SH-SY5Y (cell line): Measurements from ENCODE around the gene NUDT3.

ENCODE experiments used
- GATA2 ChIP-seq: IDR thresholded peaks from 2 replicates; pipeline ENCODE4 v1.6.1; 2011; ENCODE audit warnings: mild to moderate bottlenecking, low read depth, low read length
- GATA3 ChIP-seq: IDR thresholded peaks from 2 replicates; pipeline ENCODE4 v1.6.1; 2011; ENCODE audit warnings: low read depth, mild to moderate bottlenecking, low read length, moderate library complexity

The NUDT3 gene

DNA sequence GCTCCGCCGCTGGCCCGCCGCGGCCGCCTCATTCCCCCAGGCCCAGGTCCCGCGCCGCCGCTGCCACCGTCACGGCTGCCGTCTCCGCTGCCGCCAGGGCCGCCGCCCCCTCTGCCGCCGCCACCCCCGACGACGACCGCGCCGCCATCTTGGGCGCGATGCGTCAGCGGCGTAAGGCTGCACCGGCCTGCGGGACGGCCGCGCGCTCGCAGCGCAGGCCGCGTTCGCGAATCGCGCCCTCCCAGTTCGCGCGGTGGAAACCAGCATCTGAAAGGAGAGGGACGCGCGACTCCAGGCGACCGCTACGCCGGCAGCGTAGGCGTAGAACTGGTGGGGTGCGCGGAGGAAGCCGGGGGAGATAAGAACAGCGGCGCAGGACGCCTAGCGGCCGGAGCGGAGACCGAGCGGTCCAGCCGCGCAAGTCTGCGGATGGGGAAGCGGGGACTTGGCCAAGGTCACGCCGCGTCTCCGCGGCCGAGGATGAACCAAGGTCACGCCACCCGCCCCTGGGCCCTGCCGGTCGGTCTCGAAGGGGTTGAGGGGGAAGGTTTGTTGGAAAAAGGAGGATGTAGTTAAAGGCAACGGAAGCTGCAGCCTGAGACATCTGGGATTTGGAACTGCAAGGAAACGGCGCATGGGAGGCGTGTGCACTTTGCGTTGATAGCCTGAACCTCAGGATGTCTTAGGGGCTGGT, at the start of gene NUDT3:
NUDT3 (minus strand) TSS at position 173 of the 694 bp plus-strand sequence. CDS start 307 bp downstream, outside the sequence.
- peak; percentile 94 for TF ChIP-seq GATA2
- TF ChIP-seq GATA3 = no peak

DNA sequence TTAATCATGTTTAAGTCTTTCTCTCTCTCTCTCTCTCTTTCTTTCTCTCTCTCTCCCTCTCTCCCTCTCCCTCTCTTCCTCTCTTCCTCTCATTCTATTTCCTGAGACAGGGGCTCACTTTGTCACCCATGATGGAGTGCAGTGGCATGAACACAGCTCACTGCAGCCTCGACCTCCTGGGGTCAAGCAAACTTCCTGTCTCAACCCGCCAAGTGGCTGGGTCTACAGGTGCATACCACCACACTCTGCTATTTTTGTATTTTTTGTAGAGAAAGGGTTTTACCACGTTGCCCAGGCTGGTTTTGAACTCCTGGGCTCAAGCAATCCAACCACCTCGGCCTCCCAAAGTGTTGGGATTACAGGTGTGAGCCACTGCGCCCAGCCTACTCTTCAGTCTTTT, 49.1 kb upstream of the NUDT3 start:
- TF ChIP-seq GATA3 = no peak
- TF ChIP-seq GATA2 = no peak

DNA sequence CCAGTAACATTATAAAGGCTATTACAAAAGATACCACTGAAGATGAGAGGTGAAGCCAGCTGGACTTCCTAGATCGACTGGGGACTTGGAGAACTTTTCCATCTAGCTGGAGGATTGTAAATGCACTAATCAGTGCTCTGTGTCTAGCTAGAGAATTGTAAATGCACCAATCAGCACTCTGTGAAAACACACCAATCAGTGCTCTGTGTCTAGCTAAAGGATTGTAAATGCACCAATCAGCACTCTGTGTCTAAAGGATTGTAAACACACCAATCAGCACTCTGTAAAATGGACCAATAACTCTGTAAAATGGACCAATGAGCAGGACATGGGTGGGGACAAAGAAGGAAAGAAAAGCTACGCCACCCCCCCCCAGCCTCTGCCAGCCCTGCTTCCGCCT, 47.0 kb upstream of the NUDT3 start:
- no peak for TF ChIP-seq GATA3
- TF ChIP-seq GATA2 = no peak

DNA sequence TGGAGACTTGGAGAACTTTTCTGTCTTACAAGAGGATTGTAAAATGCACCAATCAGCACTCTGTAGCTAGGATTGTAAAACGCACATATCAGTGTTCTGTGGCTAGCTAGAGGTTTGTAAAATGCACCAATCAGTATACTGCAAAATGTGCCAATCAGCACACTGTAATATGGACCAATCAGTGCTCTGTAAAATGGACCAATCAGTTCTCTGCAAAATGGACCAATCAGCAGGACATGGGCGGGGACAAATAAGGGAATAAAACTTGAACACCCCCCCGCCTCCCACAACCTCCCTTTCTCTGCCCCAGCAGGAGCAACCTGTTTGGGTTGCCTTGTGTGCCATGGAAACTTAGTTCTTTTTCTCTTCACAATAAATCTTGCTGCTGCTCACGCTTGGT, 46.2 kb upstream of the NUDT3 start:
- TF ChIP-seq GATA2 = no peak
- TF ChIP-seq GATA3 = no peak

DNA sequence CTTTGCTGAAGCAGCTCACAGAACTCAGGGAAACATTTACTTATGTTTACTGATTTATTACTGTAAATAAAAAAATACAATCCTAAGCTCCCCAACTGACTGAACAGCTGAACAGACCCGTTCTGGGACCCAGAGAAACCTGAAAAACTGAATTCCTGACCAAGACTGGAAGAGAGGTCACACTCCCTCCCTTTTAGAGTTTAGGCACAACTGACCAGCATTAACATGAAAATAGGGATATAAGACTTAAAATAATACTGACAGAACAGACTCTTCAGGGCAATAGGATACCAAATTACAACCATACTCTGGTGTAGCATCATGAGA, 45.1 kb upstream of the NUDT3 start:
- TF ChIP-seq GATA2 (no peak), GATA3 (no peak)

DNA sequence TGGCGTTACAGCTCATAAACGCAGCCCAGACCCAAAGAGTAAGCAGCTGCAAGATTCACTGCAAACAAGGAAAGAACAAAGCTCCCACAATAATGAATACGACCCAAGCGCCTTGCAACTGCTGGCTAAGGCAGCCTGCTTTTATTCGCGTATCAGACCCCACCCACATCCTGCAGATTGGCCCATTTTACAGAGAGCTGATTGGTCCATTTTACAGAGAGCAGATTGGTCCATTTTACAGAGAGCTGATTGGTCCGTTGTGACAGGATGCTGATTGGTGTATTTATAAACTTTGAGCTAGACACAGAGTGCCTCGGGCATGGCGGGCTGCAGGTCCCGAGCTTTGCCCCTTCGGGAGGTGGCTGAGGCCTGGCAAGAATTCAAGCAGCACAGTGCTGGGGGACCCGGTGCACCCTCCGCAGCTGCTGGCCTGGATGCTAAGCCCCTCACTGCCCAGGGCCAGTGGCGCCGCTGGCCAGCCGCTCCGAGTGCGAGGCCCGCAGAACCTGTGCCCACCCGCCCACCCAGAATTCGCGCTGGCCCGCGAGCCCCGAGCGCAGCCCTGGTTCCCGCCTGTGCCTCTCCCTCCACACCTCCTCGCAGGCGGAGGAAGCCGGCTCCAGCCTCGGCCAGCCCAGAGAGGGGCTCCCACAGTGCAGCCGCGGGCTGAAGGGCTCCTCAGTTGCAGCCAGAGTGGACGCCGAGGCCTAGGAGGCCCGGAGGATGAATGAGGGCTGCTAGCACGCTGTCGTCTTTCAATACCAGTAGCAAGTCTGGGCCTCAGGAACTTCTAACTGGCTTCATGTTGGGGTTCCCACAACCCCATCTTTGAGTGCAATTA, 44.6 kb upstream of the NUDT3 start:
- no peak for TF ChIP-seq GATA2
- TF ChIP-seq GATA3 = no peak

DNA sequence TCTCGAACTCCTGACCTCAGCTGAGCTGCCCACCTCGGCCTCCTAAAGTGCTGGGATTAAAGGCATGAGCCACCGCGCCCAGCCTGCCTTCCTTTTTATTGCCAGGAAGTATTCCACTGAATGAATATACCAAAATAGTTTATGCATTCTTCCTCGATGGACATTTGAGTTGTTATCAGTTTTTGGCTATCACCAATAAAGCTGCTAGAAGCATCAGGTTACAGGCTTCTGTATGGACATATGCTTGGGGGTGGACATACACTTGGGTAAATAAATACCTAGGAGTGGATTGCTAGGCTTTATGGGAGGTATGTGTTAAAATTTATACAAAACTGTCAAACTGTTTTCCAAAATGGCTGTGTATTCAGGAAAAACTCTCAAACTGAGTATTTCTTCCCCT, 43.4 kb upstream of the NUDT3 start:
- TF ChIP-seq GATA3 (no peak), GATA2 (no peak)

DNA sequence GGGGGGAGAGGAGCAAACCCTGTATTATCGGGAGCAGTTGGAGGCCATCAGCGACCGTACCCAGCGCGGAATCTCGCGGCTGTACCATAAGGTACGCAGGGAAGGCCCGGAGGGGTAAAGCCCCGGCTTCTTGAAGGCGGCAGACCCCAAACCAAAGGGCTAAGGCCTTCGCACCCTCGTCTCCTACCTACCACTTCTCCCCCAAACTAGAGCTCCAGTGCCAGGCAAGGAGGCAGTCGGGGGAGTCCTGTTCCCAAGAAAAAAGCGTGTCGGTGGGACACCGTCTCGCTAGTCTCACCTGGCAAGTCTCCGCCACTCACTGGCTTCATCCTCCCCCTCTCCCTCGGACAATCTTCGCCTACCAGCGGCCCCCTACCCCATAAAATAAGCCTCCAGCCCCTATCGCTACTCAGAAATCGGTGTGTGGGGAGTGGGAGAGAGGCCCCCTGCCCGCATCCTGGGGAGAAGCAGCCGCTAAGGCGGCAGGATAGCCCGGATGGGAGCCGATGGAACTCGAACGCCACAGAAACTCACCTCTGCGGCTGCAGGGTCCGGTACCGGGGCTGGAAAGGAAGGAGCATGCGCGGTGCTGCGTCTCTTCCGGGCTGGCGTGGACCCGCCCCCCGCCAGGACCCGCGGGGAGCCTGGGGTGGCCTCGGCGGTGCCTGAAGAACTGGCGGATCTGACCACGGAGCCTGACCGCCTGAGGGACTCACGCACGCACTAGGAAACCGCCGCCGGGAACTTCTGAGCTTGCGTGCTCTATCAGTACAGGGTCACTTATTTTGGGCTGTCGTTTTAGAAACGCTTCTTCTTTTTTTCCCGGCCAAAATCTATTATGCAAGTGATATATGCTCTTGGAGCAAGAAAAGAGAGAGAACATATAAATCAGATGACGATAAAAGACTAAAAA, 33.3 kb upstream of the NUDT3 start, which contains the start of gene RPS10:
RPS10 (minus strand) TSS at position 572 of the 913 bp plus-strand sequence. CDS start 848 bp downstream, outside the sequence.
- TF ChIP-seq GATA3 (no peak), GATA2 (no peak)

DNA sequence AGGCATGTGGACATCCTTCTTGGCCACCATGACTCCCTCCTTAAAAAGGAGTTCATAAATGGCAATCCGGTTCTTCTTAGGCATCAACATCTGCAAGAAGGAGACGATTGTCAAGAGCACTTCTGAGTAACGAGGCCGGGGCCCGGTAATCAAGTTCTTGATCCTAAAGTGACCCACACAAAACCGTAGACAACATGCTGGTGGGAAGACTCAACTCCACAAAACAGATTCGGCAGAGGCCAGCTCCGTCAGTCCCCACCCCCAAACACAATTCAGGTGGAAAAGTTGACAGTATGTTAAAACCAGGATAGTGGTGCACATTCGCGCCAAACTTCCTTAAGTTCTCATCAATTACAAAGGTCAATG, 32.6 kb upstream of the NUDT3 start:
- TF ChIP-seq GATA3 (no peak), GATA2 (no peak)

DNA sequence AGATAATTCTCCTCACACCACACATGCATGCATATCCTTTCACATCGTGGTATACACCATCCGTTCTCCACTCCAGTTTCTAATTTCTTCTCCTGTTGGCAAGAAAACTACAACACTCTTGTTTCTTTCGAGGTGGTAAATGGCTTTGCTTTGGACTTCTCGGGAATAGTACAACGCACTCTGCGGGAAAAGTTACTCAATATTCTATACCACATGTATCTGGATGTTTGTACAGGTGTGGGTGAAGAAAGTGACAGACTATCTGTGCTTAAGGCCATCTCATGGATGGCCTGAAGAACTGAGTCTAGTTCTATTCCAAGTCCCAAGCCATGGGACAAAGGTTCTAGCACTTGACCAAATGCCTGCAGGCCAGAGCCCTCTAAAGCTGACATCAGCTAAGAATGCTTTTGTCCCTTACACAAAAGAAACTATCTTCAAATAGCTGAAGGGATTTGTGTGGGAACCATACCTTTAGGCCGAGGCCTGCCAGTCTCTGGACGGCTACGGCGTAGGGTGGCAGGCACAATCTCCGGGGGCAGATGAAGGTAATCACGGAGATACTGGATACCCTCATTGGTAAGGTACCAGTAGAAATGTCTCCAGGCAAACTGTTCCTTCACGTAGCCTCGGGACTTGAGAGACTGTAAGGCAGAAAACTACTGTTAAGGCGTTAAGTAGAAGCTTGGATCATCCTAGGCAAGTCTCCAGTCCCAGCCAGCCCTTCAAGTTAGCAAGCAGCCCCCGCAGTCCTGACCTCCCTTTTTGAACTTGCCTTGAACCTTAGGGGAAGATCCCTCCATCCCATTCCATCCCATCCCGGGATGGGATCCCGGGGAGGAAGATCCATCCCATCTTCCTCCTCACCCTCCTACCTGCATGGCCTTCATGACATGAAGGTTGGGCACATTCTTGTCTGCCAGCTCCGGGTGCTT, 32.0 kb upstream of the NUDT3 start:
- no peak for TF ChIP-seq GATA3
- no peak for TF ChIP-seq GATA2

DNA sequence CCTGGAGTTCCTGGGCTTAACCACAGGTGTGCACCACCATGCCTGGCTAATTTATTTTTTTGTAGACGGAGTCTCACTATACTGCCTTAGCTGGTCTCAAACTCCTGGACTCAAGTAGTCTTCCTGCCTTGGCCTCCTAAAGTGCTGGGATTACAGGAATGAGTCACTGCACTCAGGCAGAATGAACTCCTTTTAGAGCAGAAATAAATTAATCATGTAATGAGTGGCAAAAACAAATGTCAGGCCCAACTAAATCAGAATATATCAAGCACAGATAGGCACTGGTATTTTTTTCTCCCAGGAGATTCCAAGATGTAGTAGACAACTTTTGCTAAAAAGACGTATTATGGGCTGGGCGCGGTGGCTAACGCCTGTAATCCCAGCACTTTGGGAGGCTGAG, 30.8 kb upstream of the NUDT3 start:
- TF ChIP-seq GATA2 = no peak
- no peak for TF ChIP-seq GATA3

DNA sequence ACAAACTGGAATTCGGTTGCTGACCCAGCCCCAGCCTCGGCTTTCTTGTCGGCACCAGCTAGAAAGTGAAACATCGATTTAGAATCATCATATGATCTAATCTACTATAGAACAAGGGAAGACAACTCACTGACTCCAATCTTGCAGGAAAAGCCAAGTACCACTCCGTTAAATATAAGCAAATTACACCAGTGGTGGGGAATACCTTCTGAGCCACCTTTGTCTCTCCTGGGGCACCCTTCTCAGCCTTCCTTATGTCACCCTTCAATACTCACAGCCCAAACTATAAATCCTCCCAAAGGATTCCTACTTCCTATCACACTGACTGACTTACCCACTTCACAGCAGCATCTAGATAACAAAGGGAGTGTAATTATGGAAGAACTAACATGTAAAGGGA, 25.9 kb upstream of the NUDT3 start:
- TF ChIP-seq GATA2 = no peak
- no peak for TF ChIP-seq GATA3

DNA sequence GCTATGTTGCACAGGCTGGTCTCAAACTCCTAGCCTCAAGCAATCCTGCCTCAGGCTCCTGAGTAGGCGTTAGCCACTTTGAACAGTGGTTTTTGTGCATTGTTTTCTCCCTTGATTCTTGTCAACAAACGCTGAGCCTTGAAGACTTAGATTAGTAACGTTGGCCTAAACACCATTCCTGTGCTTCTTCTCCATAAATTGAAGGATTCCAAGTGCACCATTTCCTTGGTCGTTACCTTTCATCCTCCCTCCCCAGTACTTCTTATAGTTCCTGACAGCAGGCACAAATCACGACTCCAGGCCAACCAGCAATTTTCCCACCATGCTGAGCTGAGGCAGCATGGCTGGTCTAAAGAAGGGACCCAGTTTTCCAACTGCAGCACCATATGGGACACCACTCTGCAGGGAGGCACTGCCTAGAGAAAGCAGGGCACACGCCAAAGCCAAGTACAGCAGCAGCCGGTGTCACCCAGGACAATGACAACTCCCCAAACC, 24.5 kb upstream of the NUDT3 start:
- TF ChIP-seq GATA3 (no peak), GATA2 (no peak)
